Fibroblast of lung (primary cell): ENCODE results near the gene ASTN2. TPM values are rescaled to one million over a fixed set of nuclear protein-coding genes. Genes with fewer than 3 reads are reported as not detected.

ENCODE experiments used
- DNase-seq, 2 donors: peaks; one replicate each; pipeline versions ENCODE4 v3.0.0 to v3.0.0-alpha.2; 2010; ENCODE audit warnings: low read depth in 2 of 2
- H2AFZ ChIP-seq: 2 replicates; pipeline ENCODE4 v1.5.1; 2012; ENCODE audit warnings: low read length, control low read depth, inconsistent platforms
- H3K27ac ChIP-seq: 2 replicates; pipeline ENCODE4 v1.5.1; 2011; ENCODE audit warnings: low read length, control low read depth; ENCODE audit not compliant: insufficient read depth
- H3K27me3 ChIP-seq: 2 replicates; pipeline ENCODE4 v1.5.1; 2011; ENCODE audit warnings: mild to moderate bottlenecking, low read length; ENCODE audit not compliant: control insufficient read depth, insufficient read depth
- H3K36me3 ChIP-seq: 2 replicates; pipeline ENCODE4 v1.5.1; 2011; ENCODE audit warnings: low read length; ENCODE audit not compliant: control insufficient read depth, insufficient read depth
- H3K4me1 ChIP-seq: 2 replicates; pipeline ENCODE4 v1.5.1; 2011; ENCODE audit warnings: low read length; ENCODE audit not compliant: control insufficient read depth, insufficient read depth; ENCODE audit errors: extremely low read depth
- H3K4me2 ChIP-seq: 2 replicates; pipeline ENCODE4 v1.5.1; 2011; ENCODE audit warnings: low read length, control low read depth; ENCODE audit not compliant: insufficient read depth; ENCODE audit errors: extremely low read depth
- H3K4me3 ChIP-seq, 4 experiments: fragments of 200-600 bp in 1 of 4; sonication (generic) in 1 of 4; replicated peaks in 1 of 4; 2 replicates each; pipeline ENCODE4 v1.5.1; 2011 to 2016; ENCODE audit warnings: low read length in 4 of 4, low read depth in 3 of 4, mild to moderate bottlenecking in 3 of 4, control low read depth in 2 of 4, inconsistent platforms in 1 of 4, mixed read lengths in 1 of 4; ENCODE audit not compliant: insufficient read depth in 1 of 4; ENCODE audit errors: control extremely low read depth in 1 of 4
- H3K79me2 ChIP-seq: 2 replicates; pipeline ENCODE4 v1.5.1; 2012; ENCODE audit warnings: mild to moderate bottlenecking, low read length, inconsistent platforms; ENCODE audit not compliant: control insufficient read depth, insufficient read depth
- H3K9ac ChIP-seq: 2 replicates; pipeline ENCODE4 v1.5.1; 2011; ENCODE audit warnings: mild to moderate bottlenecking, low read length, control low read depth; ENCODE audit not compliant: insufficient read depth
- H3K9me3 ChIP-seq: 2 replicates; pipeline ENCODE4 v1.5.1; 2012; ENCODE audit warnings: low read depth, low read length; ENCODE audit not compliant: control insufficient read depth, insufficient read depth
- H4K20me1 ChIP-seq: 2 replicates; pipeline ENCODE4 v1.5.1; 2011; ENCODE audit warnings: low read length; ENCODE audit not compliant: control insufficient read depth, insufficient read depth; ENCODE audit errors: extremely low read depth
- EZH2 ChIP-seq: IDR thresholded peaks from 2 replicates; pipeline ENCODE4 v1.5.1; 2012; ENCODE audit warnings: low read length, control low read depth, mild to moderate bottlenecking; ENCODE audit errors: missing control alignments
- polyA plus RNA-seq, 2 donors: library from polyadenylated mRNA; depleted of rRNA in 1 of 2; stranded (reverse) in 1 of 2; unstranded in 1 of 2; fragments of >200 nt; gene quantifications; 2 replicates each; pipeline ENCODE4 v1.2.1, GENCODE V29; 2011 to 2012; ENCODE audit warnings: missing spikeins in 1 of 2
- total RNA-seq: library from RNA; depleted of rRNA; stranded (reverse); fragments of >200 nt; gene quantifications from 2 replicates; pipeline ENCODE4 v1.2.1, GENCODE V29; 2014
- TF ChIP-seq, protein P1 (sequence below), 2 donors: IDR thresholded peaks in 1 of 2; conservative IDR thresholded peaks in 1 of 2; 1 replicate in 1 of 2; 2 replicates in 1 of 2; pipeline ENCODE4 v1.5.1; 2011 to 2012; ENCODE audit warnings: low read length in 2 of 2, control low read depth in 1 of 2, inconsistent platforms in 1 of 2, low read depth in 1 of 2, mild to moderate bottlenecking in 1 of 2

Gene ASTN2
- total and polyA plus RNA-seq, 2 donors (not counting 1 experiment from before 2014, with no cell fraction given) = 2.2 to 19.2 TPM

- Histone ChIP-seq H2AFZ (no peak overlapping the region), H3K4me3 (no peak overlapping the region), H4K20me1 (no peaks in the 10 kb centered on the region), H3K27me3 (no peaks in the 10 kb centered on the region), H3K79me2 (no peaks in the 10 kb centered on the region), H3K4me1 (peaks cover 2% of the 10 kb centered on the region), H3K9ac (no peak overlapping the region), H3K9me3 (no peaks in the 10 kb centered on the region), H3K4me2 (no peak overlapping the region), H3K36me3 (no peaks in the 10 kb centered on the region), H3K27ac (no peak overlapping the region)
- no peak for TF ChIP-seq EZH2
- TF ChIP-seq, protein P1, sequence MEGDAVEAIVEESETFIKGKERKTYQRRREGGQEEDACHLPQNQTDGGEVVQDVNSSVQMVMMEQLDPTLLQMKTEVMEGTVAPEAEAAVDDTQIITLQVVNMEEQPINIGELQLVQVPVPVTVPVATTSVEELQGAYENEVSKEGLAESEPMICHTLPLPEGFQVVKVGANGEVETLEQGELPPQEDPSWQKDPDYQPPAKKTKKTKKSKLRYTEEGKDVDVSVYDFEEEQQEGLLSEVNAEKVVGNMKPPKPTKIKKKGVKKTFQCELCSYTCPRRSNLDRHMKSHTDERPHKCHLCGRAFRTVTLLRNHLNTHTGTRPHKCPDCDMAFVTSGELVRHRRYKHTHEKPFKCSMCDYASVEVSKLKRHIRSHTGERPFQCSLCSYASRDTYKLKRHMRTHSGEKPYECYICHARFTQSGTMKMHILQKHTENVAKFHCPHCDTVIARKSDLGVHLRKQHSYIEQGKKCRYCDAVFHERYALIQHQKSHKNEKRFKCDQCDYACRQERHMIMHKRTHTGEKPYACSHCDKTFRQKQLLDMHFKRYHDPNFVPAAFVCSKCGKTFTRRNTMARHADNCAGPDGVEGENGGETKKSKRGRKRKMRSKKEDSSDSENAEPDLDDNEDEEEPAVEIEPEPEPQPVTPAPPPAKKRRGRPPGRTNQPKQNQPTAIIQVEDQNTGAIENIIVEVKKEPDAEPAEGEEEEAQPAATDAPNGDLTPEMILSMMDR (conservative IDR thresholded peaks at IDR 0.05 in 1 of 2, IDR thresholded peaks at IDR 0.05 in 1 of 2; ENCODE audit: low read depth in 1 of 2, low read length in 2 of 2) = no peak
- no peak for DNase-seq
These were observed 699.1 kb downstream of the ASTN2 start for GRCh38 chr9:116715751-116716150.

- no peaks in the 10 kb centered on the region for H3K9me3 ChIP-seq
- peaks cover 2% of the 10 kb centered on the region for H3K4me1 ChIP-seq
- TF ChIP-seq, protein P1 (conservative IDR thresholded peaks at IDR 0.05 in 1 of 2, IDR thresholded peaks at IDR 0.05 in 1 of 2; ENCODE audit: low read depth in 1 of 2, low read length in 2 of 2) = no peak
- TF ChIP-seq EZH2 = no peak
These were observed 701.6 kb downstream of the ASTN2 start for GRCh38 chr9:116713271-116713670.

GRCh38 chr9:116712781-116713180, 702.1 kb downstream of the ASTN2 start:
- Histone ChIP-seq H3K79me2 (no peaks in the 10 kb centered on the region), H3K9ac (no peak overlapping the region), H3K27me3 (no peaks in the 10 kb centered on the region), H3K36me3 (no peaks in the 10 kb centered on the region), H3K9me3 (no peaks in the 10 kb centered on the region), H3K4me1 (peaks cover 2% of the 10 kb centered on the region), H3K27ac (no peak overlapping the region), H3K4me2 (no peak overlapping the region), H2AFZ (no peak overlapping the region), H3K4me3 (no peak overlapping the region), H4K20me1 (no peaks in the 10 kb centered on the region)
- no peak for DNase-seq
- no peak for TF ChIP-seq EZH2
- TF ChIP-seq, protein P1 (conservative IDR thresholded peaks at IDR 0.05 in 1 of 2, IDR thresholded peaks at IDR 0.05 in 1 of 2; ENCODE audit: low read depth in 1 of 2, low read length in 2 of 2) = no peak

More at GRCh38 chr9:116713271-116713670, 701.6 kb downstream of the ASTN2 start:
- no peaks in the 10 kb centered on the region for H3K27me3 ChIP-seq
- no peak overlapping the region for H2AFZ ChIP-seq
- H3K36me3 ChIP-seq = no peaks in the 10 kb centered on the region
- H3K9ac ChIP-seq = no peak overlapping the region
- no peak for DNase-seq
- no peaks in the 10 kb centered on the region for H4K20me1 ChIP-seq
- H3K4me2 ChIP-seq = no peak overlapping the region
- no peak overlapping the region for H3K27ac ChIP-seq
- H3K4me3 ChIP-seq = no peak overlapping the region
- no peaks in the 10 kb centered on the region for H3K79me2 ChIP-seq
